Motor neuron (in vitro differentiated cells): Measurements from ENCODE around the gene PCA3. TPM values are rescaled to one million over a fixed set of nuclear protein-coding genes. Genes with fewer than 3 reads are reported as not detected.
A peak's percentile ranks its signal among the peaks of the same experiment; 100 is the strongest.

Source experiments
- ATAC-seq, 8 experiments: fragments of 200-7000 bp; cut with Tn5 transposase; replicated peaks in 6 of 8; 2 replicates each; pipeline ENCODE4 v1.8.0; 2021; ENCODE audit warnings: mild to moderate bottlenecking in 8 of 8, moderate library complexity in 8 of 8
- H3K27ac ChIP-seq, 2 donors: fragments of 250-450 bp; sonication (Bioruptor Pico); 2 replicates each; pipeline ENCODE4 v1.9.0; 2021; ENCODE audit warnings: antibody characterized with exemption in 2 of 2, mild to moderate bottlenecking in 2 of 2, moderate library complexity in 1 of 2
- H3K4me1 ChIP-seq, 2 donors: fragments of 250-450 bp; sonication (Bioruptor Pico); replicated peaks in 1 of 2; 2 replicates each; pipeline ENCODE4 v1.6.1; 2021; ENCODE audit warnings: antibody characterized with exemption in 2 of 2, mild to moderate bottlenecking in 2 of 2, moderate library complexity in 1 of 2
- H3K4me3 ChIP-seq, 5 donors: fragments of 250-450 bp; sonication (Bioruptor Pico); 2 replicates each; pipeline ENCODE4 v1.9.0; 2021; ENCODE audit warnings: antibody characterized with exemption in 5 of 5, mild to moderate bottlenecking in 5 of 5, moderate library complexity in 4 of 5
- WGBS, 10 experiments: fragments of 450-650 bp; shearing (Covaris generic); methylation state at CpG; one replicate each; pipeline ENCODE4 v1.0.0; 2022; 5-methylcytosine and 5-hydroxymethylcytosine counted together
- in situ Hi-C, 9 experiments: fragments of 400-800 bp; cut with MboI; loops; one replicate each; pipeline ENCODE4 v1.15.0; 2021; ENCODE audit warnings: low sequenced_read_pairs in 9 of 9, low pct_unique_long_range_greater_than_20kb in 2 of 9; ENCODE audit not compliant: unreplicated experiment in 9 of 9
- total RNA-seq, 8 experiments: library from RNA; unstranded; fragments of 300-600 nt; gene quantifications; 2 replicates each; pipeline versions ENCODE4 v1.2.3 to v1.2.4, GENCODE V29; 2022

PCA3 gene
- total RNA-seq, 8 experiments from 2014 or later = 0.25 to 7.5 (median 2.4) TPM

- no peak overlapping the region for H3K4me3 ChIP-seq
- H3K4me1 ChIP-seq = peaks cover 7 to 8% of the 10 kb centered on the region in 2 donors
- in situ Hi-C loops = loop anchor here in 1 of 9 experiments (25.0 kb wide), 2 partner anchors 99 to 101 kb away; no protein-coding TSS in a partner anchor
- WGBS, 10 experiments = 22 to 90% (median 61%) methylated on average over 1 of the region's 1 CpG; no CpG with 5 or more reads in 2 of the 10 experiments
- ATAC-seq = no peak
- no peak overlapping the region for H3K27ac ChIP-seq
These were observed 2.8 kb upstream of the PCA3 start for GRCh38 chr9:76761448-76761847.

DNA sequence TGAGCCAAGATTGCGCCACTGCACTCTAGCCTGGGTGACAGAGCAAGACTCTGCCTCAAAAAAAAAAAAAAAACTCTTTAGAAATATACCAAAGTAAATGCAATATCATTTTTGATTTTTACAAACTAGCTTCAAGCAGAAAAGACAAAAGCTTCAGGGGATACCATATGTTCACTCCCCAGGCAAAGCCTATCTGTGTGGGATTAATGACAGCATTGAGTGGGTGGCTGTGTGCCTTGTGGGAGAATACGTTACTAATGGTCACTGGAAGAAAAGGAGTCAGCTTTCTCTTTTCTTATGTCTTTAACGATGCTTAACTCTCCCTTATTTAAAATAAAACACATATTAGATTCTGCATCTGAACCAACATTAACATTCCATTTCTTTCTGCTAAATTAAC lies 1.9 kb downstream of the PCA3 start:
- in situ Hi-C loops = loop anchor here in 1 of 9 experiments (25.0 kb wide), 2 partner anchors 96 to 104 kb away; no protein-coding TSS in a partner anchor
- 38 to 100% (median 84%) methylated on average over 1 to 3 of the region's 3 CpGs; no CpG with 5 or more reads in 1 of the 10 experiments for WGBS, 10 experiments

GRCh38 chr9:76772686-76773445 lies 8.6 kb downstream of the PCA3 start:
- peak in 3 of 8 experiments; percentile 30 to 52 (median 35) for ATAC-seq
- WGBS, 10 experiments = 50 to 100% (median 66%) methylated on average over 1 to 5 of the region's 5 CpGs
- in situ Hi-C loops = loop anchor here in 1 of 9 experiments (25.0 kb wide), 2 partner anchors 89 to 111 kb away; no protein-coding TSS in a partner anchor
- Histone ChIP-seq H3K4me3 (no peak overlapping the region), H3K4me1 (no peaks in the 10 kb centered on the region), H3K27ac (no peak overlapping the region)

More for the DNA sequence above, 1.9 kb downstream of the PCA3 start:
- Histone ChIP-seq H3K27ac (no peak overlapping the region), H3K4me1 (no peaks in the 10 kb centered on the region), H3K4me3 (no peak overlapping the region)
- ATAC-seq = no peak

DNA sequence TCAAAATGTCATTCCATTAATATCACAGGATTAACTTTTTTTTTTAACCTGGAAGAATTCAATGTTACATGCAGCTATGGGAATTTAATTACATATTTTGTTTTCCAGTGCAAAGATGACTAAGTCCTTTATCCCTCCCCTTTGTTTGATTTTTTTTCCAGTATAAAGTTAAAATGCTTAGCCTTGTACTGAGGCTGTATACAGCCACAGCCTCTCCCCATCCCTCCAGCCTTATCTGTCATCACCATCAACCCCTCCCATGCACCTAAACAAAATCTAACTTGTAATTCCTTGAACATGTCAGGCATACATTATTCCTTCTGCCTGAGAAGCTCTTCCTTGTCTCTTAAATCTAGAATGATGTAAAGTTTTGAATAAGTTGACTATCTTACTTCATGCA lies 20.6 kb downstream of the PCA3 start:
- ATAC-seq = peak in 2 of 8 experiments; percentile 39 to 77
- in situ Hi-C loops = loop anchor here in 1 of 9 experiments (25.0 kb wide), 1 partner anchor 352 kb away; no protein-coding TSS in a partner anchor
- H3K27ac ChIP-seq = no peak overlapping the region

GRCh38 chr9:76785501-76785900 lies 21.3 kb downstream of the PCA3 start:
- ATAC-seq = no peak
- in situ Hi-C loops = loop anchor here in 1 of 9 experiments (25.0 kb wide), 1 partner anchor 352 kb away; no protein-coding TSS in a partner anchor
- Histone ChIP-seq H3K4me1 (peaks cover 0 to 2% of the 10 kb centered on the region in 2 donors), H3K4me3 (no peak overlapping the region), H3K27ac (no peak overlapping the region)
- WGBS, 10 experiments = 0 to 100% (median 93%) methylated on average over 1 of the region's 1 CpG; no CpG with 5 or more reads in 6 of the 10 experiments

More for the DNA sequence above, 20.6 kb downstream of the PCA3 start:
- peaks cover 0 to under 1% of the 10 kb centered on the region in 2 donors for H3K4me1 ChIP-seq
- H3K4me3 ChIP-seq = no peak overlapping the region

DNA sequence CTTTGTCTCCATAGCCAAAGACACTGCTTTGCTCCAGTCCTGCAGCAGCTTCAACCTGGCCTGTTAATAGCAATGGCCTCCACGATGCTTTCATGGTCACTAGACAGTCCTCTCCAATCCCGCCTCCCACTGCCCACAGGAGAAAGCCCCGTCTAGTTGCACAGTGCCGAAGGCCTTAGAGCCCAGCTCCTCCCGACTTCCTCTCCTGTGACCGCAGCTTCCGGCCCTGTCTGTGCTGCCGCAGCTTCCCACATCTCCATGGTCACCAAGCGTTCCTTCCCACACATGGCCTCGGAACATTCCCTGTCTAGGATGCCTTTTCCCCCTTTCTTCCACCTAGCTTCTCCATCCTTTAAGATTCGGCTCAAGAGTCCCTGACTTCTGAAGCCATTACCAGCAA lies 23.4 kb downstream of the PCA3 start:
- 12 to 100% (median 82%) methylated on average over 1 to 7 of the region's 11 CpGs; no CpG with 5 or more reads in 2 of the 10 experiments for WGBS, 10 experiments
- H3K4me1 ChIP-seq = peaks cover 0 to 2% of the 10 kb centered on the region in 2 donors
- in situ Hi-C loops = loop anchor here in 1 of 9 experiments (25.0 kb wide), 1 partner anchor 350 kb away; no protein-coding TSS in a partner anchor

DNA sequence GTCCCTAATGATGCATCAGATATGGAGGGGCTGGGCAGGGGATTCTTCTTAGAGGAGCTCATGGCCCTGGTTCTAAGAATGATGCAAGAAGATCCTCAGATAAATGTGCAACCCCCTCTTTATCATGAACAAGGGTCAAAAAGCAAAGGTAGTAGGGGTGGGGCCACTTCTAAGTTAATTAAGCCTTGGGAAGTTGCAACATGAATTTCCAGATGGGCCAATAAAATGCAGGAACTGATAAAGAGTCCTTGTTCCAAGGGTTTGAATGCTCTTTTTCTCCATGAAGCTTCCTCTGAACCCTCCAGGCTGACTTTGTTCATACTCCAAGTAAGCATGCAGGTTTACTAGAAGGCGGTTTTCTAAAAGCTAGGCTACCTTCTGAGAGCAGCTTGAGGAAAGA lies 25.6 kb downstream of the PCA3 start:
- Histone ChIP-seq H3K4me3 (no peak overlapping the region), H3K4me1 (peaks cover 0 to 2% of the 10 kb centered on the region in 2 donors), H3K27ac (no peak overlapping the region)
- no peak for ATAC-seq
- WGBS, 10 experiments = 45 to 88% (median 80%) methylated on average over 1 of the region's 1 CpG; no CpG with 5 or more reads in 3 of the 10 experiments
- in situ Hi-C loops = loop anchor here in 1 of 9 experiments (25.0 kb wide), 1 partner anchor 347 kb away; no protein-coding TSS in a partner anchor

More for the DNA sequence above, 23.4 kb downstream of the PCA3 start:
- ATAC-seq = no peak
- Histone ChIP-seq H3K27ac (no peak overlapping the region), H3K4me3 (no peak overlapping the region)

GRCh38 chr9:76793784-76794431 lies 29.7 kb downstream of the PCA3 start:
- Histone ChIP-seq H3K27ac (no peak overlapping the region), H3K4me1 (peaks cover 0 to 2% of the 10 kb centered on the region in 2 donors), H3K4me3 (no peak overlapping the region)
- in situ Hi-C loops = loop anchor here in 1 of 9 experiments (25.0 kb wide), 1 partner anchor 343 kb away; no protein-coding TSS in a partner anchor
- WGBS, 10 experiments = 39 to 100% (median 92%) methylated on average over 2 to 10 of the region's 15 CpGs
- ATAC-seq = no peak

DNA sequence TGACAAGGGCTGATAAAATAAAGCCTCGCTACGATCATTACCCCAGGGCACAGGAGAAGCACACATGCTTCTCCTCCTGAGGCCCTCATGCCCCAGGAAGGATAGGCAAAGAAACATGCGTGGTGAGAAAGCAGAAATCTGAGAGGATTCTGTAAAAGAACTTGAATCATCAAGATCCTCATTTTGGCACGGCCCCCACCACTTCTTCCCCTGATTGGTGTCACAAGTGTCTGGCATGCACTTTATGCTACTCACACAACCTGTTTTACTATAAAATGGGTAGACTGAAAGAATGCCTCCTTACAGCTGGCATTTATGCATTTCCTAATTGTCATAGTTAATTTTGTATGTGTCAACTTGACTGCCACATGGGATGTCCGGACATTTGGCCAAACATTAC lies 32.1 kb downstream of the PCA3 start:
- in situ Hi-C loops = loop anchor here in 1 of 9 experiments (25.0 kb wide), 1 partner anchor 341 kb away; no protein-coding TSS in a partner anchor
- WGBS, 10 experiments = 0 to 100% (median 83%) methylated on average over 1 to 4 of the region's 5 CpGs; no CpG with 5 or more reads in 2 of the 10 experiments
- ATAC-seq = no peak

GRCh38 chr9:76798527-76798926 lies 34.3 kb downstream of the PCA3 start:
- no peak overlapping the region for H3K4me3 ChIP-seq
- peaks cover 5 to 10% of the 10 kb centered on the region in 2 donors for H3K4me1 ChIP-seq
- WGBS, 10 experiments = 20 to 92% (median 80%) methylated on average over 1 to 2 of the region's 2 CpGs; no CpG with 5 or more reads in 5 of the 10 experiments
- in situ Hi-C loops = loop anchor here in 1 of 9 experiments (25.0 kb wide), 1 partner anchor 339 kb away; no protein-coding TSS in a partner anchor
- no peak for ATAC-seq
- no peak overlapping the region for H3K27ac ChIP-seq

More for the DNA sequence above, 32.1 kb downstream of the PCA3 start:
- no peak overlapping the region for H3K4me3 ChIP-seq
- H3K4me1 ChIP-seq = no peaks in the 10 kb centered on the region
- no peak overlapping the region for H3K27ac ChIP-seq

DNA sequence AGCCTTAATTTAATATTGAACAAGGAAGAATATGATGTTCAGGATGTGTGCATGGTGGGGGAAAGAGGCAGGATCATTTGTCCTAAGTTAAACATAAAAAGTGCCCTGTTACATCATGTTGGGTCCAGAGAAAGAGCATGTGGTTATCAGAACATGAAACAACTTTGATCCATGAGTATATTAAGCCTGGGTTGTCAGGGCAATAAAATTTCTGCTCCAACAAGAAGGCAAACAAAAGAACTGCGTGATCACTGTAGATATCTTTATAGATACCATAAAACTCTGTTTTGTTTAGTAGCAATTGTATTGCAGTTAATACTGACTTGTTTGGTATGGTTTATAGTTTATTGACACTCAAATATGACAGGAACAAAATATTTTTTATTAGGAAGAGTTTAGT lies 35.2 kb downstream of the PCA3 start:
- no peak overlapping the region for H3K27ac ChIP-seq
- H3K4me1 ChIP-seq = peaks cover 5 to 10% of the 10 kb centered on the region in 2 donors
- ATAC-seq = no peak
- 36 to 100% (median 95%) methylated on average over 1 of the region's 1 CpG; no CpG with 5 or more reads in 4 of the 10 experiments for WGBS, 10 experiments
- in situ Hi-C loops = loop anchor here in 1 of 9 experiments (25.0 kb wide), 1 partner anchor 338 kb away; no protein-coding TSS in a partner anchor
- H3K4me3 ChIP-seq = no peak overlapping the region

DNA sequence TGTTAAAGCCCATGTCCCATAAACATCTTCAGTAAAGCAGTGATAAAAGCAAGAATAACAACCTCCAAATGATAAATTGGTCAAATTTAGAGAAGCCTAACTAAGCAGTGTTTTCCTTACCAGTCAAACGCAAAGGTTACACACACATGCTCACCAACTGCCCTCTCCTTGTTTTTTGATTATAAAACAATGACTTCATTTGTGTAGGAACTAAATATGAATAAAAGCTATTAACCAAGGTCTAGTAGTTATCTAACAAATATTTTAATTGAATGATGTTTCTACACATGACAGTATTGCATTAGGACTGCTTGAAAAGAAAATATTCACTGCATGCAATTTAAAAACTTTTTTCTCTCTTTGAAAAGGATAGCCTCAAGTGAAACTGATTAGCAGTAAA lies 36.7 kb downstream of the PCA3 start:
- Histone ChIP-seq H3K4me1 (peaks cover 5 to 10% of the 10 kb centered on the region in 2 donors), H3K27ac (no peak overlapping the region), H3K4me3 (no peak overlapping the region)
- ATAC-seq = no peak
- WGBS, 10 experiments = 14 to 89% (median 75%) methylated on average over 1 of the region's 1 CpG; no CpG with 5 or more reads in 3 of the 10 experiments
- in situ Hi-C loops = loop anchor here (10.0 to 25.0 kb wide), 4 partner anchors 184 to 336 kb away; partner anchors contain the start of gene FOXB2 (in 5 of the 9)
